NCI-H345 treated with DMSO at 0.1 percent for 48 hours (cell line): ENCODE data around the gene PRKAB1.
"Not testable (repeated sequence)": the region's sequence is repeated elsewhere in the genome, so short reads cannot be mapped to it uniquely, and the experiment has no call there.

Experiments used
- DNase-seq: peaks from one replicate; lab custom pipeline; 2025; ENCODE audit not compliant: unreplicated experiment; lab: John Stamatoyannopoulos, UW

The PRKAB1 gene

GRCh38 chr12:119683816-119684215 lies 15.9 kb downstream of the PRKAB1 start:
- DNase-seq, result no peak

GRCh38 chr12:119684711-119685369 lies 16.9 kb downstream of the PRKAB1 start:
- no peak for DNase-seq

- DNase-seq, result no peak
Observed at GRCh38 chr12:119685375-119685774, 17.4 kb downstream of the PRKAB1 start.

- DNase-seq, result no peak
Observed at GRCh38 chr12:119686355-119686754, 18.4 kb downstream of the PRKAB1 start.

GRCh38 chr12:119686776-119687175 lies 18.8 kb downstream of the PRKAB1 start:
- DNase-seq, result no peak

GRCh38 chr12:119687406-119687805 lies 19.5 kb downstream of the PRKAB1 start:
- no peak for DNase-seq

- no peak for DNase-seq
Observed at GRCh38 chr12:119687879-119688278, 19.9 kb downstream of the PRKAB1 start.

GRCh38 chr12:119689935-119690500 lies 22.1 kb downstream of the PRKAB1 start:
- no peak for DNase-seq

GRCh38 chr12:119691202-119691810 lies 23.4 kb downstream of the PRKAB1 start:
- no peak for DNase-seq

- no peak for DNase-seq
Observed at GRCh38 chr12:119692410-119692809, 24.5 kb downstream of the PRKAB1 start.

GRCh38 chr12:119692997-119693396 lies 25.1 kb downstream of the PRKAB1 start:
- DNase-seq, result no peak

GRCh38 chr12:119693511-119693910 lies 25.6 kb downstream of the PRKAB1 start:
- DNase-seq, result no peak

GRCh38 chr12:119694111-119694510 lies 26.2 kb downstream of the PRKAB1 start:
- DNase-seq, result no peak

GRCh38 chr12:119695034-119695433 lies 27.1 kb downstream of the PRKAB1 start:
- DNase-seq, result no peak

GRCh38 chr12:119696943-119697342 lies 29.0 kb downstream of the PRKAB1 start:
- no peak for DNase-seq

GRCh38 chr12:119699199-119699760 lies 31.3 kb downstream of the PRKAB1 start:
- no peak for DNase-seq

GRCh38 chr12:119700078-119700477 lies 32.1 kb downstream of the PRKAB1 start:
- DNase-seq, result no peak

- DNase-seq, result no peak
Observed at GRCh38 chr12:119704065-119704747, 36.3 kb downstream of the PRKAB1 start.

GRCh38 chr12:119705182-119705581 lies 37.2 kb downstream of the PRKAB1 start:
- DNase-seq, result no peak

GRCh38 chr12:119706427-119706826 lies 38.5 kb downstream of the PRKAB1 start:
- DNase-seq, result not testable (repeated sequence)

- no peak for DNase-seq
Observed at GRCh38 chr12:119710374-119710964, 42.5 kb downstream of the PRKAB1 start.
